ENCODE measurements around the gene CISD3. TPM values are rescaled to one million over a fixed set of nuclear protein-coding genes. Genes with fewer than 3 reads are reported as not detected.
A peak's percentile ranks its signal among the peaks of the same experiment; 100 is the strongest.

The CISD3 gene
- polyA plus RNA-seq, 4 donors, result 52.4 to 186 (median 131) TPM

- H3K36me3 ChIP-seq (ENCODE audit: control insufficient read depth in 3 of 3, insufficient read depth in 2 of 3, low read depth in 1 of 3, low read length in 3 of 3), result peaks cover 0 to 60% (median 2%) of the 10 kb centered on the region in 3 donors
- H3K27ac ChIP-seq (ENCODE audit: low read depth in 1 of 3, low read length in 2 of 3), result peak overlapping the region in 2 of 3 donors; percentile 65 to 66
- no peaks in the 10 kb centered on the region for H3K9me3 ChIP-seq (ENCODE audit: control insufficient read depth in 2 of 2, insufficient read depth in 1 of 2, low read depth in 1 of 2, low read length in 1 of 2)
- WGBS, 3 donors, result 64 to 71% (median 68%) methylated on average over 8 of the region's 8 CpGs
- DNase-seq (peak in 1 of 2 donors; percentile 70), FAIRE-seq (no peak)
- no peaks in the 10 kb centered on the region for H3K27me3 ChIP-seq (ENCODE audit: control insufficient read depth in 3 of 3, insufficient read depth in 3 of 3, low read length in 3 of 3)
- H3K4me3 ChIP-seq (ENCODE audit: low read depth in 1 of 3, low read length in 3 of 3), result no peak overlapping the region
- H3K4me1 ChIP-seq (ENCODE audit: control insufficient read depth in 3 of 3, insufficient read depth in 2 of 3, low read depth in 1 of 3, low read length in 2 of 3), result peaks cover 7 to 59% (median 10%) of the 10 kb centered on the region in 3 donors
These were observed 1.8 kb upstream of the CISD3 start for GRCh38 chr17:38728290-38728831.

GRCh38 chr17:38729368-38729885 is 714 bp upstream of the CISD3 start:
- FAIRE-seq, result no peak

GRCh38 chr17:38730526-38731379 is 612 bp downstream of the CISD3 start:
- peaks cover 0 to 64% (median 2%) of the 10 kb centered on the region in 3 donors for H3K36me3 ChIP-seq (ENCODE audit: control insufficient read depth in 3 of 3, insufficient read depth in 2 of 3, low read depth in 1 of 3, low read length in 3 of 3)
- H3K27me3 ChIP-seq (ENCODE audit: control insufficient read depth in 3 of 3, insufficient read depth in 3 of 3, low read length in 3 of 3), result no peaks in the 10 kb centered on the region
- DNase-seq (peak; percentile 91 to 95), FAIRE-seq (no peak)
- WGBS, 3 donors, result 3 to 16% (median 7%) methylated on average over 24 to 27 of the region's 27 CpGs
- H3K9me3 ChIP-seq (ENCODE audit: control insufficient read depth in 2 of 2, insufficient read depth in 1 of 2, low read depth in 1 of 2, low read length in 1 of 2), result no peaks in the 10 kb centered on the region
- peaks cover 7 to 68% (median 10%) of the 10 kb centered on the region in 3 donors for H3K4me1 ChIP-seq (ENCODE audit: control insufficient read depth in 3 of 3, insufficient read depth in 2 of 3, low read depth in 1 of 3, low read length in 2 of 3)
- H3K4me3 ChIP-seq (ENCODE audit: low read depth in 1 of 3, low read length in 3 of 3), result peak overlapping the region; percentile 65 to 73 (median 70)
- peak overlapping the region; percentile 94 to 99 (median 96) for H3K27ac ChIP-seq (ENCODE audit: low read depth in 1 of 3, low read length in 2 of 3)

More at GRCh38 chr17:38729368-38729885, 714 bp upstream of the CISD3 start:
- Histone ChIP-seq H3K4me3 (ENCODE audit: low read depth in 1 of 3, low read length in 3 of 3) (peak overlapping the region in 2 of 3 donors; percentile 64 to 65), H3K27ac (ENCODE audit: low read depth in 1 of 3, low read length in 2 of 3) (peak overlapping the region; percentile 60 to 91 (median 88)), H3K9me3 (ENCODE audit: control insufficient read depth in 2 of 2, insufficient read depth in 1 of 2, low read depth in 1 of 2, low read length in 1 of 2) (no peaks in the 10 kb centered on the region), H3K36me3 (ENCODE audit: control insufficient read depth in 3 of 3, insufficient read depth in 2 of 3, low read depth in 1 of 3, low read length in 3 of 3) (peaks cover 0 to 66% (median under 1%) of the 10 kb centered on the region in 3 donors), H3K27me3 (ENCODE audit: control insufficient read depth in 3 of 3, insufficient read depth in 3 of 3, low read length in 3 of 3) (no peaks in the 10 kb centered on the region), H3K4me1 (ENCODE audit: control insufficient read depth in 3 of 3, insufficient read depth in 2 of 3, low read depth in 1 of 3, low read length in 2 of 3) (peaks cover 7 to 68% (median 10%) of the 10 kb centered on the region in 3 donors)
- no peak for DNase-seq
- WGBS, 3 donors, result 22 to 28% (median 24%) methylated on average over 14 of the region's 14 CpGs

- DNase-seq (no peak), FAIRE-seq (no peak)
- no peaks in the 10 kb centered on the region for H3K27me3 ChIP-seq (ENCODE audit: control insufficient read depth in 3 of 3, insufficient read depth in 3 of 3, low read length in 3 of 3)
- peak overlapping the region; percentile 94 to 99 (median 96) for H3K27ac ChIP-seq (ENCODE audit: low read depth in 1 of 3, low read length in 2 of 3)
- H3K9me3 ChIP-seq (ENCODE audit: control insufficient read depth in 2 of 2, insufficient read depth in 1 of 2, low read depth in 1 of 2, low read length in 1 of 2), result no peaks in the 10 kb centered on the region
- H3K4me1 ChIP-seq (ENCODE audit: control insufficient read depth in 3 of 3, insufficient read depth in 2 of 3, low read depth in 1 of 3, low read length in 2 of 3), result peaks cover 7 to 63% (median 10%) of the 10 kb centered on the region in 3 donors
- H3K4me3 ChIP-seq (ENCODE audit: low read depth in 1 of 3, low read length in 3 of 3), result peak overlapping the region in 2 of 3 donors; percentile 65 to 70
- H3K36me3 ChIP-seq (ENCODE audit: control insufficient read depth in 3 of 3, insufficient read depth in 2 of 3, low read depth in 1 of 3, low read length in 3 of 3), result peaks cover 0 to 70% (median 2%) of the 10 kb centered on the region in 3 donors
- 20 to 62% (median 39%) methylated on average over 8 of the region's 8 CpGs for WGBS, 3 donors
These were observed 1.6 kb downstream of the CISD3 start for GRCh38 chr17:38731526-38732294.

- Histone ChIP-seq H3K9me3 (ENCODE audit: control insufficient read depth in 2 of 2, insufficient read depth in 1 of 2, low read depth in 1 of 2, low read length in 1 of 2) (no peaks in the 10 kb centered on the region), H3K27me3 (ENCODE audit: control insufficient read depth in 3 of 3, insufficient read depth in 3 of 3, low read length in 3 of 3) (no peaks in the 10 kb centered on the region), H3K27ac (ENCODE audit: low read depth in 1 of 3, low read length in 2 of 3) (peak overlapping the region; percentile 94 to 99 (median 96)), H3K4me3 (ENCODE audit: low read depth in 1 of 3, low read length in 3 of 3) (peak overlapping the region in 2 of 3 donors; percentile 65 to 70), H3K36me3 (ENCODE audit: control insufficient read depth in 3 of 3, insufficient read depth in 2 of 3, low read depth in 1 of 3, low read length in 3 of 3) (peaks cover 0 to 75% (median 2%) of the 10 kb centered on the region in 3 donors), H3K4me1 (ENCODE audit: control insufficient read depth in 3 of 3, insufficient read depth in 2 of 3, low read depth in 1 of 3, low read length in 2 of 3) (peaks cover 7 to 57% (median 10%) of the 10 kb centered on the region in 3 donors)
- 38 to 66% (median 49%) methylated on average over 7 of the region's 7 CpGs for WGBS, 3 donors
- DNase-seq (peak; percentile 71 to 96), FAIRE-seq (no peak)
These were observed 2.5 kb downstream of the CISD3 start for GRCh38 chr17:38732376-38733281.

- FAIRE-seq, result no peak
- H3K4me3 ChIP-seq (ENCODE audit: low read depth in 1 of 3, low read length in 3 of 3), result no peak overlapping the region
- WGBS, 3 donors, result 17 to 64% (median 40%) methylated on average over 9 of the region's 9 CpGs
- H3K36me3 ChIP-seq (ENCODE audit: control insufficient read depth in 3 of 3, insufficient read depth in 2 of 3, low read depth in 1 of 3, low read length in 3 of 3), result peaks cover 0 to 74% (median 2%) of the 10 kb centered on the region in 3 donors
- peak overlapping the region; percentile 76 to 99 (median 96) for H3K27ac ChIP-seq (ENCODE audit: low read depth in 1 of 3, low read length in 2 of 3)
- no peaks in the 10 kb centered on the region for H3K27me3 ChIP-seq (ENCODE audit: control insufficient read depth in 3 of 3, insufficient read depth in 3 of 3, low read length in 3 of 3)
- no peak for DNase-seq
- peaks cover 7 to 57% (median 8%) of the 10 kb centered on the region in 3 donors for H3K4me1 ChIP-seq (ENCODE audit: control insufficient read depth in 3 of 3, insufficient read depth in 2 of 3, low read depth in 1 of 3, low read length in 2 of 3)
- H3K9me3 ChIP-seq (ENCODE audit: control insufficient read depth in 2 of 2, insufficient read depth in 1 of 2, low read depth in 1 of 2, low read length in 1 of 2), result no peaks in the 10 kb centered on the region
These were observed 3.3 kb downstream of the CISD3 start for GRCh38 chr17:38733282-38733981.
